RCC 7860 (cell line): ENCODE measurements around the gene BMP7.
"Not testable (repeated sequence)": the region's sequence is repeated elsewhere in the genome, so short reads cannot be mapped to it uniquely, and the experiment has no call there.

ENCODE experiments used
- DNase-seq: peaks from one replicate; pipeline ENCODE4 v3.0.0-alpha.2; 2015; ENCODE audit warnings: low spot score
- FAIRE-seq: peaks from 2 replicates; lab custom pipeline; 2012; peaks lifted over from hg19 to GRCh38; lab: Jason Lieb, UNC

The BMP7 gene

DNA sequence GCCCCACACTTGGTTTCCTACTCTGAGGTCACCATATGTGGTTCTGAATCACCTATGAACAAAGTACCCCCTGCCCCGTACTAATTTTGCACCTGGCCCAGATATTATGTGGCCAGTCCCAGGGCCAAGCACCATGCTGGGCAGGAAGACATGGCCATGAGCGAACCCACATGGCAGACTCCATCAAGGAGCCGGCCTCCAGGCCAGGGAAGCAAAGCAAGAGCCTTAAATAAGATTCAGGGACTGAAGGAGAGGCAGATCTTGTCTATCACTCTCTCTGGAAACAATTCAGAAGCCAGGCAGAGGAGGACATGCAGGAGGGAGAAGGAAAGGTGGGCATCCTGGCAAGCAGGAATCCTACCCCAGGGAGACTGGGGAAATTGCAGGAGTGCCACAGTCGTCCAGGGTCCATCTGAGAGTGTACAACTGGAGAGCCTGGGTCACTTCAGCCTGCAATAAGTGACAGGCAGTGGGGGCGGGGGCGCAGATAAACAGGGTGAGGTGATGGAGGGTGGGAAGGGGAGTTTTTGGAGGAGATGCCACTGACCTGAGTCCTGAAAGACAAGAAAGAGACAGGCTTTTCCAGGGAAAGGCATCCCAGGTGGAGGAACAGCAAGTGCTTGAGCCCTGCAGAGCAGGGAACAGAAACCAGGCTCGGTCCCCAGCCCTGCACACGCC is 2.1 kb upstream of the BMP7 start:
- FAIRE-seq, result no peak
- DNase-seq, result no peak

DNA sequence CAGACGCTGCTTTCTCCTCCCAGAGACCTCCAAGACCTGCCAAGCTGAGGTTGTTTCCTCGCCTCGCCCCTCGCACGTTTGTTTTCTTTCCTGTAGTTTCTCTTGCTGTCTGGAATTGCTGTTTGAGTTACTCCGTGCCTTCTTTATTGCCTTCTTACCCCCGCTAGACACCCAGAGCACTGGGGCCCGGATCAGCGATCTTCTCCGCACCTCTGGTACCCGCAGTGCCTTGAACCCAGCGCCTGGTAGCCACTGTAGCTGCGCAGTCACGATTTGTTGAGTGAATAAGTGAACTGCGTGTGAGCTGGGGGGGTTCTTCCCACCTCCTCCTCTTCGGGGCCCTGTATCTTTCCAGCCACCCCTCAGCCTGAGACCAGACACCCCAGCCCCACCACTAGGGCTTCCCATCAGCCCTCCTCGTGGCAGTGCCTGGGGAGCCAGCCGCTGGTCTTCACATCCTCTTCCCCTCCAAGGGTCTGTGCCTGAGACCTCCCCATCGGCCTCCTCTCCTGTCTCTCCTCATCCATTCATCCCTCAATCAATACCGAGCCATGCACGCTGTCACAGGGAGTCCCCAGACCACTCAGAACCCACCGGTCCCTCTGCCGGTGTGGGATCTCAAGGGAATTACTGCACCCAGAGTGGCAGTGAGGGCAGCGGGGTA is 849 bp upstream of the BMP7 start:
- no peak for FAIRE-seq
- DNase-seq, result no peak

- FAIRE-seq, result no peak
- DNase-seq, result no peak
Observed at GRCh38 chr20:57265997-57266290, 497 bp downstream of the BMP7 start.

DNA sequence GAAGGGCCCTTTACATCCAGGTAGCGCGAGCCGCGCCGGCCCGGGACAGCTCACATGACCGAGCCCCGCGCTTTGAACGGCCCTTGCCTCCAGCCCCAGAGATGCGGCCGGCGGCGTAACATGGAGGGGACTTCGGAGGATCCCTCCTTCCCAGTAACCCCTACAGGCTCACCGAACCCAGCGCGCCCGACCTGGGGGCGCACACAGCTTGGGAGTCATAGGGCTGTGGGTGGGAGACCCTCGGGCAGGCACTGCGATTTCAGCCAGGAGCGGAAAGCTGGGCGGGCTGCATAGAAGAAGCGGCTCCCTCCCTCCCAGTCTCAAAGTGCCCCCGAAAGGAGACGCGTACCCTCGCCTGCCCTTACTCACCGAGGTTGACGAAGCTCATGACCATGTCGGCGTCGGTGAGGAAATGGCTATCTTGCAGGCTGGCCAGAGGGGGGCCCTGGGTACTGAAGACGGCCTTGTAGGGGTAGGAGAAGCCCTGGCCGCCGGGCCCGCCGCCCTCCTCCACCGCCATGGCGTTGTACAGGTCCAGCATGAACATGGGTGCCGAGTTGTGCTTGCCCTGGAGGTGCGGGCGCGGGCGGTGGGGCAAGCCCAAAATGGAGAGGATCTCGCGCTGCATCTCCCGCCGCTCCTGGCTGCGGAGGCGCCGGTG is 975 bp downstream of the BMP7 start:
- DNase-seq (no peak), FAIRE-seq (no peak)

DNA sequence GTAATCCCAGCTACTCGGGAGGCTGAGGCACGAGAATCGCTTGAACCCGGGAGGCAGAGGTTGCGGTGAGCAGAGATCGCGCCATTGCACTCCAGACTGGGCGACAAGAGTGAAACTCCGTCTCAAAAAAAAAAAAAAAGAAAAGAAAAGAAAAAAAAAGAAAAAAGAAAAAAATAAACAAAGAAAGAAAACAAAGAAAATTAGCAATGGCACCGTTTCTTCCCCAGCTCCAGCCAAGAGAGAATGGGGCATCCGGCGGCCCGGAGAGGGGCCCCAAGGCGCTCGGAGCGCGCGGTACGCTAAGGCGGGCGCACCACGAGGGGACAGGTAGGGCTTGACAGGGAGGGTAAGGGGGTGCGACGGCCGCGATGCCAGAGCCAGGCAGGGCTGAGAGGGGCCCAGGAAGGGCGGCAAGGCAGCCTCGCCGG is 1.5 kb downstream of the BMP7 start:
- DNase-seq, FAIRE-seq: not testable (repeated sequence)

- DNase-seq (no peak), FAIRE-seq (no peak)
Observed at GRCh38 chr20:57263801-57264792, 2.3 kb downstream of the BMP7 start.

GRCh38 chr20:57262784-57263609 is 3.4 kb downstream of the BMP7 start:
- no peak for DNase-seq
- no peak for FAIRE-seq

GRCh38 chr20:57262301-57262700 is 4.1 kb downstream of the BMP7 start:
- FAIRE-seq (no peak), DNase-seq (no peak)

GRCh38 chr20:57261457-57262251 is 4.8 kb downstream of the BMP7 start:
- no peak for FAIRE-seq
- DNase-seq, result no peak

DNA sequence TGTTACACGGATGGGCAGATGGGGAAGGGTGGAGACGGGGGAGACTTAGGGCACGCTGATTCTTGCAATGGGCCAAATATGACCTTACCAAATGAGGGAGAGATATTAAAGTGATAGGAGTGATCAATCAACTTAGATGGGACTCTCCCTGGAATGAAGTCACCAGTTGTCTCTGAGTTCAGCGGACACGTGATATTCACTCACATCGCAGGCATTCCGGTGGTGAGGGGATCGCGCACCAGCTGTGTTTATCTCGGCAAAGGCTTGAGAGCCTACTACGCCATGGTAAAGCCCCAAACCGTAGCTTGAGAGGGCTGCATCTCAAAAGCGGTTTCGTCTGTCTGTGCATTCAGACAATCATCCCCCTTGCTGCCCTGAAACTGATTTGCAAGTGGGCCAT is 5.5 kb downstream of the BMP7 start:
- no peak for FAIRE-seq
- no peak for DNase-seq

GRCh38 chr20:57259938-57260921 is 6.2 kb downstream of the BMP7 start:
- DNase-seq, result no peak
- FAIRE-seq, result no peak

DNA sequence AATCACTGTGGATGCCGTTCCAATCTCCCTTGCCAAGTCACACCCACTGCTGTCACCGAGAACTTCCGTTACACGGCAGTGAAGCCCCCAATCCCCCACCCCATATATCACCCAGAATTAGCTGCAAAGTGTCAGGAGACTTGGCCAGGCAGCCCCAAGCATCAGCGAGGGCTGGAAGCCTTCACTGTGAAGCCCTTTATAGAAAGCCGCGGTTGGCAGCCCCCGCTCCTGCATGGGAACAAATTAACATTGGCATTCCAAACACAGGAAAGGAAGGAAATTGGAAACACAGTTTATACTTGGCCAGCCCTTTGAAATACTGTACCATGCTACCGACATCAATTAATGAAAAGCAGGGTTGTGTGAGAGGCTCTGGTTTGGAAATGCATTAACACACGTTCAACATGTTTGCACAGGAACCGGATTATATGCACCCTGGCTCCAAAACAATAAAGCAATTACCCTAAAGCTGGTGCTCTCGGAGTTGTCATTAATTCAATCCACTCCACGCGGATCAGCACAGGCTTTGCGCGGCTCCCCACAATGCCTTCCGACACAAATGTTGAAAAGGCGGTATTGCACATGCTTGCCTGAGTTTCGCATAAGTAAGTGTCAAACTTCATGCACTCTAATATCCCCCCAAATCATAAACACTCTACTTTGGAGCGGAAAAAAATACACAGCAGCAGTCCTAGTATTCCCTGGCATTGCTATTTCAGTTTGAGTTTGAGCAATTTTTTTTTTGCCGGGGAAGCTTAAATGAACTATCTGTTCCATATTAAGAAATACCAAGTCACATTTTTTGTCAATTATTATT is 7.1 kb downstream of the BMP7 start:
- no peak for FAIRE-seq

GRCh38 chr20:57257701-57258453 is 8.6 kb downstream of the BMP7 start:
- DNase-seq (no peak), FAIRE-seq (no peak)

More for the DNA sequence above, 7.1 kb downstream of the BMP7 start:
- no peak for DNase-seq

- FAIRE-seq (no peak), DNase-seq (no peak)
Observed at GRCh38 chr20:57256908-57257307, 9.5 kb downstream of the BMP7 start.

GRCh38 chr20:57256205-57256604 is 10.2 kb downstream of the BMP7 start:
- DNase-seq, result no peak
- FAIRE-seq, result no peak

DNA sequence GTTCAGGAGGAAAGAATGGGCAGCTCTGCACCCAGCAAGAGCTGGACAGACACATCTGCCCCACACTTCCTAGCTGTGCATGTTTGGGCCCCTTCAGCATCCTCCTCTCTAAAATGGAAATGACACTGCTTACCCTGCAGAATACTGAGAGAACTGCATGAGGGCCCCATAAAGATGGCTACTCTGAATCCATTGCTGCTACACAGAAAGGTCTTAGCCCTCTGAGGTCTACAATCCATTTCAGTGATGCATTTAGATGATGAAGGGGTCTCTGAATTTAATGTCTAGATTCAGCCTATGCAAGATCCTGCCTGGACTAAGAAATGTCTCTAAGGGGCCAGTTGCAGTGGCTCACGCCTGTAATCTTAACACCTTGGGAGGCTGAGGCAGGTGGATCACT is 11.3 kb downstream of the BMP7 start:
- FAIRE-seq (no peak), DNase-seq (no peak)
